ENCODE results near the gene CD63.

Gene CD63

DNA sequence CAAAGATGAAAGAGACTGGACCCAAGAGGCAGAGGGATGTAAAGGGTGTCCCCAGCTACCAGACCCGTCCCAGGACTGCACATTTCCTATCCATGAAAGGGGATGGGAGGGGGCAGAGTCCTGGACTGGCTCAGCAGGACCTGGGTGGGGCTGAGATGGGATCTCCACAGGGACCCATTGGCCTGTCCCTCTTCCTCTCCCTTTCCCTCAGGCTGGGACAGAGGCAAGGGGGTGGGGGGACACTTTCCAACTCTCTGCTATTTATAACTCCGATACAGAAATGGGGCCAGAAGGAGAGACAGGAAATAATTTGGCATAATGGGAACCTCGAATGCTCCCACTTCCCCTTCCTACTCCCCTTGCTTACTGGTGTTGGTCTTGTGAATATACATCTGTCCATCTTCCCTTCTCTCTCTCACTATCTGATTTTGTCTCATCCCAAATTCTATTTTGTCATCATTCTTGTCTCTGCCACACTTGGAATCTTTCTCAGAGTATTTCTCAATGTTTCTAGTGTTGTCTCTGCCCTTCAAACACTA is 20.0 kb downstream of the CD63 start:
- no peak for TF ChIP-seq ZNF274 (IDR thresholded peaks at IDR 0.05; ENCODE audit: low read depth, low read length)
- H3K4me3 ChIP-seq (ENCODE audit: low read length), result no peak overlapping the region

DNA sequence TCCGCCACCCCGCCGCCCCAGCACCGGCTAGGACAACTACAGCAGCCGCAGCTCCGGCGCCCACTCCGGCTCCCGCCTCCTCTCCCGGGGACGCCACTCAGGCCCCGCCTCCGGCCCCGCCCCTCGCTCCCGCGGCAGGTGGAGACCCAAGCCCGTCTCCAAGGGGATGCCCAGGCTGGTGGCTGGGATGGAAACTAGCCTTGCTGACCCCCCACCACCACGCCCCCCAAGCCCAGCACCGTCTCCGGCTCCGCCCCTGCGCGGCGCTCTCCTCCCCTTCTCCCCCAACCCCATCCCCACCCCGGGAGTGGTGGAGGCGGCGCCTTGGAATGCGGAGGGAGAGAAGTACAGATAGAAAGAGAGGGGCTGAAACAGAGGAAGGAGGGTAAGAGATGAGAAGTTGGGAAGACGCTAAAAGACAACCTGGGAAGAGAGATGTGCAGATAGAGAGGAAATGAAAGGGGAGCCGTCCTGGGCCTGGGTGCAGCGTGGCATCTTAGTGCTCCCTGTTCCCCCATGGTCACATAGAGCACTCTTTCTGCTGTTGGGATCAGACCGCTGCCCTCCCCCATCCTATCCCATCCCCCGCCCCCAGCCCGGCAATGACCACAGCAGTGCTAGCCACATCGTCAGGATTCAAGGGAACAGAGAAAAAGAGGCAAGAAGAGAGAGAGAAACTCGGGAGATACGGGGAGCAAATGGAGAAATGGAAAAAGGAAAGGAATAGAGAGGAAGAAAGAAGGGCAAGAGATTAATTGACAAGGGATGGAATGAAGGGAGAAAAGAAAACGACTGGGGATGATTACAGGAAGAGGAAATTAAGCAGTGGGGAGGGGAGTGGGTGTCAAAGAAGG is 20.7 kb downstream of the CD63 start, which contains the start of gene ITGA7:
ITGA7 (minus strand) TSS at position 64 of the 854 bp plus-strand sequence. CDS start 222 bp downstream, outside the sequence.
- no peak for TF ChIP-seq ZNF274 (IDR thresholded peaks at IDR 0.05; ENCODE audit: low read depth, low read length)
- H3K4me3 ChIP-seq (ENCODE audit: low read length), result peak within 1 kb of the TSS; percentile 37; the same call in 1 of the 2 replicates

DNA sequence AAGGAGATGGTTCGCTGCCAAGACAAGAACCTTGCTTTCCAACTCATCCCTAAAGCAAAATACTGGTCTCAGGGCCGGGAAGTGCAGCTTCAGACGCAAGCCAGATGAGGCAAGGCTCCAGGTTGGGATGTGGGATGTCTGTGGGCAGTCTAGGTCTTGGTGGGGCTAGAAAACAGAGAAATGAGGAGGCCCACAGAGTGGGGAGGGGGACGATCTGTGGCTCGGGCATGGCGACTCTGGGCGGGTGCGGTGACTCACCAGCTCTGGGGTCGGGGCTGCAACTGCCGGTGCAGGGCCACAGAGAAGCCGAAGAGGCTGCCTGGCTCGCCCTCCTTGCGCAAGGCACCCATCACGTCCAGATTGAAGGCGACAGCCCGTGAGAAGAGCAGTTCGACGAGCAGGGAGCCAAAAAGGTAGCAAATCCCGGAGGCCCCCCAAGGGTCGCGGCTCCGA is 21.6 kb downstream of the CD63 start:
- no peak for TF ChIP-seq ZNF274 (IDR thresholded peaks at IDR 0.05; ENCODE audit: low read depth, low read length)

DNA sequence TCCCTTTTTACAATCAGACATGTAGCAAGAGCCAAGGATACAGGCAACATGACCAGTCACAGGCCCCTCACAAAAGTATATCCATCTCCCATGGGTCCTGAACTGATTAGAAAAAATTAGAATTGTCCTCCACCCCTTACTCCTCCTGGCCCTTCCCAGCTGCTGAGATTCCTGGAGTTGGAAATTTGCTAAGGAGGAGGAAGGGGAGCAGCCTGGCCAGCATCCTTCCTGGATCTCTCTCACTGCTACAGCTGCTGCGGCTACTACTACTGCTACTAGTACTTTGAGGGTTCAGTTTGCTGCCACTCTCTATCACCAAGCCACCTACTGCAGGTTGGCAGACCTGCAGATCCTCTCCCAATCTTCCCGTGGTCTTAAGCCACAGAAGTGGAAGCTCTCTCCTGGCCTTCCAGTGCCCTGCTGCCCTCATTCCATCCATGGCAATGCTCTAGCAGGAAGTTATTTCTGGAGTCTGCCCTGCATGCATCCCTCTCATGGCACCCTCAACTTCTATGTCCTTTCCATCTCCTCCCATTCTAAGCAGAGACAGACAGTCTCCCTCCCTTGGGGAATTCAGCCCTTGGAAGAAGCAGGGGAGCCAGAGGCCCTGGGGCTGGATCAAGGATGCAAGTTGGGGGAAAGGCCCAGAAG is 22.1 kb downstream of the CD63 start:
- H3K4me3 ChIP-seq (ENCODE audit: low read length), result no peak overlapping the region
- no peak for TF ChIP-seq ZNF274 (IDR thresholded peaks at IDR 0.05; ENCODE audit: low read depth, low read length)

More for the DNA sequence above, 21.6 kb downstream of the CD63 start:
- H3K4me3 ChIP-seq (ENCODE audit: low read length), result peak overlapping the region; percentile 35; the same call in 1 of the 2 replicates

DNA sequence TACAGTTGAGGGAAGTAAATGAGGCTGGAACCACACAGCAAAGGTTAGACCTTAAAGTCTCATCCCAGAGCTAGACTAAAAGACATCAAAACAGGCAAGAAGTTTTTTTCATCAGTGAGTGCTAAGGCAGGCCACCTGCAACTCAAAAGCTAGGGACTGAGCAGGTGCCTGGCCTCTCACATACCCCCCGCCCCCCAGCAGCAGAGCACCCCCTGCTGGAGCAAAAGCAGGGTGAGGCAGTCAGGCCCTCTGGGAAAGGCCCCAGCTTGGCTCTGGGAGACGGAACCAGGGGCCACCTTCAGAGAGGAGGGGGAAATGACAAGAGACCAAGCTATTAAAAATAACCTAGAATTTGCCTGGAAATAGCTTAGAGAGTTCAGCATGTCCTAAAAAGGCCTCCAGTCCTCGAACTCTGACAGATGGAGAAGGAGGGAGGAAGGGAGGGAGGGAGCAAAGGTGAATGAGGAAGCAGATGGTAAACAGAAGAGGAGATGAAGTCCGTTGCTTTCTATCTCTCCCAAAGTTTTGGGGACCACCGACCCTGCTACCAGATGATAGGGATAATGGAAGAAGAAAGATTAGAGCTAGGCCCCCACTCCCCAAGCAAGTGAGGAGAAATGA is 22.9 kb downstream of the CD63 start:
- no peak overlapping the region for H3K4me3 ChIP-seq (ENCODE audit: low read length)
- no peak for TF ChIP-seq ZNF274 (IDR thresholded peaks at IDR 0.05; ENCODE audit: low read depth, low read length)

DNA sequence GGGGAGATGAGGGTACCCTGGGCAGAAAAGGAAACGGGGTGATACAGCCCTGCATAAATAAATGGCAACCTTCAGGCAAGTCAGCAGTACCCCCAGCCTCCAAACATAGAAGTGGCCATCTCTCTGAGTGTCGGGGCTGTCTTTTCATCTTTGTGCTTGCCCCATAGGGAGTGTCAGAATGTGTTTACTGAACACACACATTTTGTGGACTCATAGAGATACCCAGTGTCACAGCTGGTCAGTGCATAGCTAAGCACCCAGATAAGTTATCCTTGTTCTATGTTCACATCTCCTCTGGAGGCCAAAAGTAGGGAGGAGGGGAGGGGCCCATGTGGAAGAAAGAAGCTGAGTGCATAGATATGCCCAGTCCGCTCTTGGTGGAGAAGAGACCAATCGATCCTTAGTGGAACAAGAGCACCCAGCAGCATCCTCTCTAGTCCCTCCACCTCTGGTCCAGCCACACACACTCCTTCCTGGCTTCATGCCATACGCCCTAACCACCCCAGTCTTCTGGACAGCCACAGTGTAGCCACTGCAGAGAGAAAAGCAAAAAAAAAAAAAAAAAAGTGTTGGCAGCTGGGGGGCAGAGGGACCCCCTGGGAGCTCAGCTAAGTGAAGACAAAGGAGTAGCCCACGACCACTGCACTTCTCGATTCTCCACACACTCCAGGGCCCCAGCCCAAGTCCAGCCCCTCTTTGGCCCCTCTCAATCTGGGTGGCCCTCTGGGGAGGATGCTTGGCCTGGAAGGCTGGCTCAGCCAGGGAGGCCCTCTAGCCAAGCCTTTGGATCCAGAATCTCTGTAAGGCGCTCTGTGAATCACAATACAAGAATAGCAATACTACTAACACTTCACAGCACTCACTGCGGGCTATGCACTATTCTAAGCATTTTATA is 23.7 kb downstream of the CD63 start:
- TF ChIP-seq ZNF274 (IDR thresholded peaks at IDR 0.05; ENCODE audit: low read depth, low read length), result no peak
- no peak overlapping the region for H3K4me3 ChIP-seq (ENCODE audit: low read length)

DNA sequence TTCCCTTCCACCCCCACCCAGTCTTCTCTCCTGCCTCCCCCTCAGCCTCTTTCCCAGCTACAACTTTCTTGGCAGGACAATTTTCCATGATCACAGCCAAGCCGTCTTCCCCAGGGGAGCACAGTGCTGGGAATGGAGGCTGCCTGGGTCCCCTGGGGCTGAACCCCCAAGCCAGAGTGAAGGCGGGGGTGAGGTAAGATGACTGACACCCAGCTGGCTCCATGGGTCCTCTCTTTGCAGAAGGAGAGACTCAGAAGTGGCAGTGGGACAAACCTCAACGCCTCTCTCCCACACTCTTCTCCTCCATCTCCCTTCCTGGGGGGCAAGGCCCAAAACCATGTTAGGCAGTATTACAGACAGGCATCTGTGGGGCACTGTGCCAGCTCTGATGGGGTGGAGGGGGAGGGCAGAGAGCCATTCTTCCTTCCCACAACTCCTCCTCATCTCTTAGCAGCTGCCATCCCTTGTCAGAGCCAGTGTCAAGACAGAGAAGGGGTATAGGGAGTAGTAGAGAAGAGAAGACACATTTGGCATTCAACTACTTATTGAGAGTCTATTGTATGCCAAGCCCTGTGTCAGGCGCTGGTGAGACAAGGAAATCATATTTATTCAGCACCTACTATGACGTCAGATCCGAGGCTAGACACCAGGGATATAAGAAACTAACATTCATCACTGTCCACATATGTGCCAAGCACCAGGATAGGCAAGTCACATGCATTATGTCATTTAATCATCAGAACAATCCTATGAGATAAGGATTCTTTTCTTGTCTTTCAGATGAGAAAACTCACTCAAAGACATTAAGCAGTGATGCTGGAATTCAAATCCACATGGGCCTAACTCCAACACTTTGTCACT is 24.7 kb downstream of the CD63 start:
- TF ChIP-seq ZNF274 (IDR thresholded peaks at IDR 0.05; ENCODE audit: low read depth, low read length), result no peak
- H3K4me3 ChIP-seq (ENCODE audit: low read length), result no peak overlapping the region

DNA sequence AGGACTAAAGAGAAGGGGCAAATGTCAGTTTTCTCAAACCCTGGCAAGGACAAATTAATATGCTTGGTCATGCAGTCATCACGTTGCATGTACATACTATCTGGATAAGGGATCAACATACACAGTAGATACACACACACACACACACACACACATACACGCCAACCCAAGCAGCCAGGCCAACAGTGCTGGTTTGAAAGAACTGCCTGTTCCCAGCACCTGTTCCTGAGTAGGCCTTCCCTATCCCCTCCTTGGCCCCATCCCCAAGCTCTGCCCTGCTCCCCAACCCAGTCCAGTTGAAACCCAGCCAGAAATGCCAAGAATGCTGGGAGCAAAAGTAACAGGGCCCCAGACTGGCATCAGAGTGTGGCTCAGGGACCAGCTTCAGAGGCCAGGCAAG is 25.5 kb downstream of the CD63 start:
- no peak for TF ChIP-seq ZNF274 (IDR thresholded peaks at IDR 0.05; ENCODE audit: low read depth, low read length)

DNA sequence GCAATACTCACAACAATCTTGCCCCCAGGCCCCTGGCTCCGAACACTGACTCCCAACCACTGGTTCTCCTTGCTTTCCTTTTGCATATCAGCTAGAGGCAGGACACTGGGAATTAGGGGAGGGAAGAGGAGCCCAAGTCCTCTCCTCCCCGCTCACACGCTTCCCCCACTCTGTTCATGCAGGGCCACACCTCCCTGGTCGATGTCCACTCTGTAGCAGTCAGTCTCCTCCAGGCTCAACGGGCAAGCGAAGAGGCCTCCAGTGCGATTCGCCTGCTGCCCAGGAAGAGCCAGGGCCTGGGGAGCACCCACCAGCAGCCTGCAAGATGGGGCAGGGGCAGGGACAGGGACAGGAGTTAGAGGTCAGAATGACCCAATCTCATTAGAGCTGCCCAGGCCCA is 25.9 kb downstream of the CD63 start:
- TF ChIP-seq ZNF274 (IDR thresholded peaks at IDR 0.05; ENCODE audit: low read depth, low read length), result no peak
- no peak overlapping the region for H3K4me3 ChIP-seq (ENCODE audit: low read length)

More for the DNA sequence above, 25.5 kb downstream of the CD63 start:
- no peak overlapping the region for H3K4me3 ChIP-seq (ENCODE audit: low read length)

DNA sequence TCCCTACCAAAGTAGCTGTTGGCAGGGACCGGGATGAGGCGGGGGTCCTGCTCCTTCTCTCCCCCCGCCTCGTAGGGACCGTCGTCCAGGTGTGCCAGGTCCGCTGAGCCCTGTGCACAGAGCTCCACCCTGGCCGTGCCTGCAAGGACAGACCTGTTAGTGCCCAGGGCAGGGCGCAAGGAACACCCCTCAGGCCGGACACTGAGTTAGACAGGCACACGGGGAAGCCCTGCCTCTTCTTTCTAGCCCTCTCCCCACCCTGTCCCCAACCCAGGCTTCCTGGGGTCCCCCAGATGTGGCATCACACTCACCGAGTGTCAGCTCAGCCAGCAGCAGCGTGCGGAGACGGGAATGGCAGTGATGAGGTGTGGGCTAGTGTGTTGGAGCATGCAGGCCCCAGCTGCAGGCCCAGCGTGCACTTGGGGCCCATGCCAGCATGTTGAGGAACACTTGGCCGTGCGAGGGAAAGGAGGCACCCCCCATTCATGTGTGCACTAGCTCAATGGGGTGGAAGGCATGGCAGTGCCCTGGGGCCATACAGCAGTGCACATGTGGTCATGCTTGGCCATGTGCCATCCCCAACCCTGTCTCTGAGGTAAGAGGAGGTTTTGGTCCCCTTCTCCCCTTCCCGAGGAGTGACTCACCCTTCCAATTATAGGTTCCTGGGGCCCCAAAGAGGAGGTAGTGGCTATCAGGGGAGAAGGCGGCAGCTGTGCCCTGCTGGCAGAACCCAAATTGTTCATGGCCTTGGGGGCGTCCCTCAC is 28.4 kb downstream of the CD63 start:
- TF ChIP-seq ZNF274 (IDR thresholded peaks at IDR 0.05; ENCODE audit: low read depth, low read length), result no peak

DNA sequence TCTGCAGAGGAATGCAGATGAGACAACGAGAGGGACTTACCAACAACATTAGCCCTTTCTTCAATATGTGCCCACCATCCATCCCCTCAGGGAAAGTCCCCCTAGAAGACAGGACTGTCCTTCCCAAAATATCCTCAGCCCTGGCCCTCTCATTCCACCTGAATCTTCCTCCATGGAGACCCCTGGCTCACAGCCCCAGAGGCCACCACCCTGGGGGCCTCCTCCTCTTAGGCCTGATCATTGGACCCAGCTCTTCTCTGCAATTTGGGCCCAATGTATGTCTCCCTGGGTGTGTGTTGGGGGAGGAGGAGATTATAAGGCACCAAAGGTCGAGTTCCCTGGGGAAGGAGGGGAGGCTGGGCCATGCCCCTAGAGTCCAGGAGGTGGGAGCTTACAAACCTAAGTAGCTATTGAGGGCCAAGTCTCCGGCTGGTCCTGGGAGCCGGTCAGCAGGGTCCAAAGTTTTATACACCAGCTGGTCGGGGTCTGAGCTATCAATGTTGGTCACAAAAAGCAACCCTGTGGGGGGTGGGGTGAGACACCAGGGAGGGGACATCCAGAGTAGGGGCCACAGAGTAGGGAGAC is 29.2 kb downstream of the CD63 start:
- no peak for TF ChIP-seq ZNF274 (IDR thresholded peaks at IDR 0.05; ENCODE audit: low read depth, low read length)
- H3K4me3 ChIP-seq (ENCODE audit: low read length), result no peak overlapping the region

More for the DNA sequence above, 28.4 kb downstream of the CD63 start:
- no peak overlapping the region for H3K4me3 ChIP-seq (ENCODE audit: low read length)

All from GM08714 (cell line).